Choroid plexus epithelial cell (primary cell): ENCODE measurements around the gene MYH11.

ENCODE experiments used
- DNase-seq: peaks from one replicate; pipeline ENCODE4 v3.0.0-alpha.2; 2010; ENCODE audit warnings: low read depth
- H3K4me3 ChIP-seq: 2 replicates; pipeline ENCODE4 v1.5.1; 2011; ENCODE audit warnings: low read depth, mild to moderate bottlenecking, control low read depth, low read length, moderate library complexity
- TF ChIP-seq, protein P1 (sequence below): conservative IDR thresholded peaks from 2 replicates; pipeline ENCODE4 v1.5.1; 2011; ENCODE audit warnings: low read depth, mild to moderate bottlenecking, control low read depth, inconsistent platforms, low read length, moderate library complexity

Gene MYH11

GRCh38 chr16:15833541-15833940 is 23.3 kb downstream of the MYH11 start:
- H3K4me3 ChIP-seq, result no peak overlapping the region
- no peak for DNase-seq
- TF ChIP-seq, protein P1, sequence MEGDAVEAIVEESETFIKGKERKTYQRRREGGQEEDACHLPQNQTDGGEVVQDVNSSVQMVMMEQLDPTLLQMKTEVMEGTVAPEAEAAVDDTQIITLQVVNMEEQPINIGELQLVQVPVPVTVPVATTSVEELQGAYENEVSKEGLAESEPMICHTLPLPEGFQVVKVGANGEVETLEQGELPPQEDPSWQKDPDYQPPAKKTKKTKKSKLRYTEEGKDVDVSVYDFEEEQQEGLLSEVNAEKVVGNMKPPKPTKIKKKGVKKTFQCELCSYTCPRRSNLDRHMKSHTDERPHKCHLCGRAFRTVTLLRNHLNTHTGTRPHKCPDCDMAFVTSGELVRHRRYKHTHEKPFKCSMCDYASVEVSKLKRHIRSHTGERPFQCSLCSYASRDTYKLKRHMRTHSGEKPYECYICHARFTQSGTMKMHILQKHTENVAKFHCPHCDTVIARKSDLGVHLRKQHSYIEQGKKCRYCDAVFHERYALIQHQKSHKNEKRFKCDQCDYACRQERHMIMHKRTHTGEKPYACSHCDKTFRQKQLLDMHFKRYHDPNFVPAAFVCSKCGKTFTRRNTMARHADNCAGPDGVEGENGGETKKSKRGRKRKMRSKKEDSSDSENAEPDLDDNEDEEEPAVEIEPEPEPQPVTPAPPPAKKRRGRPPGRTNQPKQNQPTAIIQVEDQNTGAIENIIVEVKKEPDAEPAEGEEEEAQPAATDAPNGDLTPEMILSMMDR, result no peak

DNA sequence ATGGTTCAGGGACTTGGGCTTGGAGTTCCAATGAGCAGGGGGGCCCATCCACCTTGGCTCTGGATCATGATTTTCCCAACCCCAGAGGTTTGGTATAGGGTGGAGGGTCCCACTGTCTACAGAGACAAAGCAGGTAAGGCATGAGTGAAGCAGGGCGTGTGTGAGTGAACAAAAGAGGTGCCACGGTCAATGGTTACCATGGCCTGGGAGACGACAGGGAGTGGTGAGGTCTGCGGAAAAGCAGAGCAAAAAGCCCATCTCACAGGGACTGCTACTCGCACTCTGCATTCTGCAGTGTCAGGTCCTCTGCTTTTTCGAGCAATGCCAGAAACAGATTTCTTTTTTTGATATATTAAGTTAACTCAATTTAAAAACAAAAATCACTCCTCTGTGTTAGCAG is 24.6 kb downstream of the MYH11 start:
- no peak overlapping the region for H3K4me3 ChIP-seq
- TF ChIP-seq, protein P1, result no peak
- DNase-seq, result no peak

- H3K4me3 ChIP-seq, result no peak overlapping the region
- TF ChIP-seq, protein P1, result no peak
- DNase-seq, result no peak
Measured at GRCh38 chr16:15830832-15831451, 25.9 kb downstream of the MYH11 start.

- peak; percentile 9 for DNase-seq
- H3K4me3 ChIP-seq, result no peak overlapping the region
- TF ChIP-seq, protein P1, result no peak
Measured at GRCh38 chr16:15829460-15829859, 27.4 kb downstream of the MYH11 start.

GRCh38 chr16:15827709-15828343 is 29.0 kb downstream of the MYH11 start:
- no peak overlapping the region for H3K4me3 ChIP-seq
- TF ChIP-seq, protein P1, result no peak
- no peak for DNase-seq

- TF ChIP-seq, protein P1, result no peak
- H3K4me3 ChIP-seq, result no peak overlapping the region
- no peak for DNase-seq
Measured at GRCh38 chr16:15827299-15827698, 29.5 kb downstream of the MYH11 start.
